Dedifferentiated amniotic fluid mesenchymal stem cell (primary cell): ENCODE data around the gene EBI3.
"Not testable (repeated sequence)": the region's sequence is repeated elsewhere in the genome, so short reads cannot be mapped to it uniquely, and the experiment has no call there.

Source experiments
- DNase-seq: peaks from one replicate; pipeline ENCODE4 v3.0.0-alpha.2; 2016; ENCODE audit errors: extremely low spot score

Gene EBI3

DNA sequence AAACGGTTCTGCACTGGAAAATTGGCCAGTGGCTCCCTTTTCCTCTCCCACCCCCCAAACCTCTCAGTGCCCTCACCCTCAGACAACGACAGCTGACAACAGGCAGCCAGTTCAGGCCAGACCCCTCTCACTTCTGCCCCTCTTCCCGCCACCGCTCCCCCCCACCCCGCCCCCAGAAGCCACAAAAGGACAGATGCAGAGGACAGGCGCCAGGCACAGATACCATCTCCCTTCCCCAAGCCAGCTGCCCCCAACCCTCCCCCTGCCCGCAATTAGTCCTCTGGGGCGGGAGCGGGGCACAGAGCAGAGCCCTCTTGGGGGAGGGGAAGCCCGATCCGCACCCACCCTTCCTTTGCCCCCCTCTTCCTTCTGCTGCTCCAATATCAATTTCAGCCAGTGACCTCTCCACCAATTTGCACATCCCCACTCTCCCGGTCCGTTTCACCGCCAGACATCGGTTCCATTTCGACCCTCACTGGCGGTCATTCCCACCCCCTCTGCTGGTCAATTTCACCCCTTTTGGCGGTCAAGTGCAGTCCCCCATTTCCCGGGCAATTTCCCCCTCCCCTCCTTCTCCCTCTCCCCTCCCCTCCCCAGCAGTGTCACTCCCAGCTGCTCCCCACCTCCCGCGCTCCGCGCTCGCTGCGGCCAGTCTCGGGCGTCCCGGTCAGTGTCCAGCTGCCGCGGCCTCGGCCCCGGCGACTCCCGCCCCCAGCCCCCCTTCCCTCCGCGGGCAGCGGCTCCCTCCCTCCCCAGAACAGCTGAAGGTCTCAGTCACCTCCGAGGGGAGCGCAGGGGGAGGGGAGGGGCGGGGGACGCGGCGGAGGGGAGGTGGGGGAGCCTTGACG, 49.3 kb downstream of the EBI3 start, which contains the start of gene SHD:
TSS of gene SHD (plus strand) at position 848 of the 848 bp plus-strand sequence. CDS start 798 bp downstream, outside the sequence.
- no peak for DNase-seq

DNA sequence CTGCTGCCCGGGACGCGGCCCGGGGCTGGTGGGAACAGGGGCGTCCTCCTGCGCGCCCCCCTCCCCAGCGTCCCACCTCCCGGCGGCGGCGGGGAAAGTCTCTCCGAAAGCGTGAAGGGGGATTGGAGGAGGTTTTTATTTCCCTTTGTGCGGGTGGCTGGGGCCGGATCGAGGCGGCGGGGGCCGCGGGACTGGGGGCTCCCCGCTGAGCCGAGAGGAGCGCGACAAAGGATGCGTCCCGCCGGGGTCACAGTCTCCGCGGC, 49.9 kb downstream of the EBI3 start:
- DNase-seq: no peak

DNA sequence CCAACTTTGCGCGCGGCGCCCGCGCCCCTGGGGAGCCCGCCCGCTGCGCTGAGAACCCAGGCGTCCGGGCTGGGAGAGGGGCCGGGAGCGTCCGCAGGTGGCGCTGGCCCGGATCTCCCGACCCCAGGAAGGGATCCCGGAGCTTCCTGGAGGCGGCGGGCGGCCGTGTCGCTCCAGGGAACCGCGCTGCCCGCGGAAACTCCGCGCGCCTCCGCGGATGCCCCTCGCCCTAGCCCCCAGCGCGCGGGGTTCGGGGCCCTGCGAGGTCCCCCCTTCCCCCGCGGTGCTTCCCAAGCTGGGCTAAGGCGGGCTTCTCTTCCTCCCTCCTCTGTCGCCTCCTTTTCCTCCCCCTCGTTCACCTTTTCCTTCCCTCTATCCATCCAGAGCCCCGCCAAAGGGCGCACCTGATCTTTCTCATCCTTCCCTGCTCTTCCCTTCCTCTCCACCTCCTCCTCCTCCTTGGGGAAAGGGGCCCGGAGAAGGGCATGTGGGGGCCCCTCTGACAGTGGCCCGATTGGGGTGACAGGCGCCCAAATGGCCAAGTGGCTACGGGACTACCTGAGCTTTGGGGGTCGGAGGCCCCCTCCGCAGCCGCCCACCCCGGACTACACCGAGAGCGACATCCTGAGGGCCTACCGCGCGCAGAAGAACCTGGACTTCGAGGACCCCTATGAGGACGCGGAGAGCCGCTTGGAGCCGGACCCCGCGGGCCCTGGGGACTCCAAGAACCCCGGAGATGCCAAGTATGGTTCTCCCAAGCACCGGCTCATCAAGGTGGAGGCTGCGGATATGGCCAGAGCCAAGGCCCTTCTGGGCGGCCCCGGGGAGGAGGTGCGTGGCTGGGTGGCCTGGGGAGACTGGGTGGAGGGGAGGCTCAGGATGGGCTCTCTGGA, 50.5 kb downstream of the EBI3 start:
- DNase-seq: no peak

DNA sequence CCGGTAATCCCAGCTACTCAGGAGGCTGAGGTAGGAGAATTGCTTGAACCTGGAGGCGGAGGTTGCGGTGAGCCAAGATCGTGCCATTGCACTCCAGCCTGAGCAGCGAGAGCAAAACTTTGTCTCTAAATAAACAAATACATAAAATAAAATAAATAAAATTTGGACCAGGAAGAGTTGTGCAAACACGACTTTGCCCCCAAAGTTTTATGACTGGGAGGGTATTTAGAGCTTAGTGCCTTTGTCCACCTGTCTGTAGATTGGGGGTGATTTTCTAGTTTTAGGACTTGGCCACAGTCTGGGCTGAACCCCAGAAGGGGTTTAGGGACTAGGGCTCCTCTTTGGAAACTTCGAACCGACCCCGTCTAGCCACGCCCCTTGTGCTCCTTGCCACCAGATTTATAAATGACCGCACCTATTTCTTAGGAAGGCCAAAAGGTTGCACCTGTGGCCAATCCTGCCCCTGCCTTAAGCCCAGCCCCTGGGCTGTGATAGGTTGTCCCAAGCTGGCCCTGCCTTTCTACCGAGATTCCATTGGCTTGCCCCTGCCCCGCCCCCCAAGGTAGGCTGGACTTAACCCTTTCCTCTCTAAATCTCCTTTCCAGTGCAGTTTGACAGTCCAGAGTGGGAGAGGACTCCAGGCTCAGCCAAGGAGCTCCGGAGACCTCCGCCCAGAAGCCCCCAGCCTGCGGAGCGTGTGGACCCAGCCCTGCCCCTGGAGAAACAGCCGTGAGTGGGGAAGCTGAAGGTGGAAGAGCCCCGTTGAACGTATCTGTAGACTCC, 55.0 kb downstream of the EBI3 start:
- DNase-seq: no peak

DNA sequence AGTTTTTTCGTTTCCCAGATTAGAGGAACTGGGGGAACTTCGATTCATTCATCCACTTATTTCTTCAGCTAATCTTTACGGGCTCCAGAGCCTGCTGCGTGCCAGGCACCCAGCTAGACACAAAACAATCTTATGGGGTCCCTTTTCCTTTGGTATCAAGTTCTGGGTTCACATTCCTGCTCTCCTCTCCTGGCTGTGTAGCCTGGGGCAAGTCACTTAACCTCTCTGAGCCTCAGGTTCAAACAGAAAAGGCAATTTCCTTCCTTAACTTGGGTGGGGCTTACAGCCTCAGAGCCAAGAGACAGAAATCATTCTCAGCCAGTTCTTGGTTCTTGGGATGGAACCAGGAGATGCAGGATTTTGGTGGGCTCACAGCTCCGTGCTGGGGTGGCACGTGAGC, 55.7 kb downstream of the EBI3 start:
- DNase-seq: no peak

DNA sequence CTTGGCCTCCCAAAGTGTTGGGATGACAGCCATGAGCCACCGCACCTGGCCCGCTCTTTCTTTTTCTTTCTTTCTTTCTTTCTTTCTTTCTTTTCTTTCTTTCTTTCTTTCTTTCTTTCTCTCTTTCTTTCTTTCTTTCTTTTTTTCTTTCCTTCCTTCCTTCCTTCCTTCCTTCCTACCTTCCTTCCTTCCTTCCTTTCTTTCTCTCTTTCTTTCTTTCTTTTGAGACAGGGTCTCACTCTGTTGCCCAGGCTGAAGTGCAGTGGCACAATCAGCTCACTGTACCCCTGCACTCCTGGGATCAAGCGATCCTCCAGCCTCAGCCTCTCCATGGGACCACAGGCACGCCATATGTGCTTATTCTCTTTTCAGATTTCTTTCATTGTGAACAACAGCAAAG, 56.8 kb downstream of the EBI3 start:
- DNase-seq: not testable (repeated sequence)
